Measurements from ENCODE around the gene PDPK1.
A peak's percentile ranks its signal among the peaks of the same experiment; 100 is the strongest.

Gene PDPK1

DNA sequence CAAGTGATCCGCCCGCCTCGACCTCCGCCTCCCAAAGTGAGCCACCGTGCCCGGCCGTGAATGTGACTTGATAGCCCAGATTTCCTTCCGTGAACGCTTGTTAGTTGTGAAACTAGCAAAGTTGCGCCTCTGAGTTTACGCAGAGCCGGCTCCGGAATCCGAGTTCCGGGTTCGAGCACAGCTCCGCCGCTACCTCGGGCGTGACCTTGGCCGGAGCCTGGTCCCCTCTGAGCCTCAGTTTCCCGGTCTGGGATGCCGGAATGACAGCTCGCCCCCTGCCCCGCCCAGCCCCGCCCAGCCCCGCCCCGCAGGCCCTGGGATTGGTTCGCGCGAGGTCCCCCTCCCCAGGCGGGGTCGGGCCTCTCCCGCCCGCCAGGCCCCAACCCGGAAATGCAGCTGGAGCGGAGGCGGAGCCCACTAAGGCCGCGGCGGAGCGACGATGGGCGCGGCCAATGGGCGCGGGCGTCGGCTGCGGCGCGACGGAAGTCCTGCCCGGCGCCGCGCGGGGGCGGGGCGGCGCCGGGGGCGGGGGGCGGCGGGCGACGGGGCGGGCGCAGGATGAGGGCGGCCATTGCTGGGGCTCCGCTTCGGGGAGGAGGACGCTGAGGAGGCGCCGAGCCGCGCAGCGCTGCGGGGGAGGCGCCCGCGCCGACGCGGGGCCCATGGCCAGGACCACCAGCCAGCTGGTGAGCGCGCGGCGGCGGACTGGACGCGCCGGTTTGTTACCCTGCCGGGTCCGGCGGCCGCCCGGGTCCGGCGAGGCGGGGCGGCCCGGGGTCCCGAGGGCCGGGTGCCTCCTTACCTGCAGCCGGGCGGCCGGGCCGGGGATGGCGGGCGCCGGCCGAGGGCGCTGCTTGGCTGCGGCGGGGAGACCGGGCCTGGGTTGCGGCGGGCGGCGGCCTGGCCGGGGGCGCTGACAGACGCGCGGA is at the start of gene PDPK1:
Gene PDPK1, plus strand, starts transcription at position 571 of the 929 bp plus-strand sequence. Its CDS starts 92 bp downstream, at position 663.
- DNase-seq (ENCODE audit: low spot score), result peak; percentile 96

DNA sequence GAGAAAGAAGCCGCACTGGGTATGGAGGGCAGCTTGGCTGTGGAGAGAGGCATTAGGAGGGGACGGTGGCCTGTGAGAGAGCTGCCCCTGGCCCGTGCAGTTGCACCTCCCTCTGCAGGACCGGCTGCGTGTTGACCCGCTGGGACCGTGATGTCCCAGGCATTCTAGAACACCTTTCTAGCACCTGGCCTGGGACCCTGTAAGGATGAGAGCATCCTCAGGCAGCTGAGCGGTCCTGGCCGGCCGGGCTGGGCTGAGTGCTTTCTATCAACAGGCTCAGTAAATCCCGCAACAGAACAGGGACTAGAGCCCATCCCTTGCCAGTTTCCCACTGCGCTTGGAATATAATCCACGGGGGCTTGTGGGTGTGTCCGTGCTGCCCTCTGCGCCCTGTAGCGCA is 48.2 kb upstream of the PDPK1 start:
- no peak for DNase-seq (ENCODE audit: low spot score)

DNA sequence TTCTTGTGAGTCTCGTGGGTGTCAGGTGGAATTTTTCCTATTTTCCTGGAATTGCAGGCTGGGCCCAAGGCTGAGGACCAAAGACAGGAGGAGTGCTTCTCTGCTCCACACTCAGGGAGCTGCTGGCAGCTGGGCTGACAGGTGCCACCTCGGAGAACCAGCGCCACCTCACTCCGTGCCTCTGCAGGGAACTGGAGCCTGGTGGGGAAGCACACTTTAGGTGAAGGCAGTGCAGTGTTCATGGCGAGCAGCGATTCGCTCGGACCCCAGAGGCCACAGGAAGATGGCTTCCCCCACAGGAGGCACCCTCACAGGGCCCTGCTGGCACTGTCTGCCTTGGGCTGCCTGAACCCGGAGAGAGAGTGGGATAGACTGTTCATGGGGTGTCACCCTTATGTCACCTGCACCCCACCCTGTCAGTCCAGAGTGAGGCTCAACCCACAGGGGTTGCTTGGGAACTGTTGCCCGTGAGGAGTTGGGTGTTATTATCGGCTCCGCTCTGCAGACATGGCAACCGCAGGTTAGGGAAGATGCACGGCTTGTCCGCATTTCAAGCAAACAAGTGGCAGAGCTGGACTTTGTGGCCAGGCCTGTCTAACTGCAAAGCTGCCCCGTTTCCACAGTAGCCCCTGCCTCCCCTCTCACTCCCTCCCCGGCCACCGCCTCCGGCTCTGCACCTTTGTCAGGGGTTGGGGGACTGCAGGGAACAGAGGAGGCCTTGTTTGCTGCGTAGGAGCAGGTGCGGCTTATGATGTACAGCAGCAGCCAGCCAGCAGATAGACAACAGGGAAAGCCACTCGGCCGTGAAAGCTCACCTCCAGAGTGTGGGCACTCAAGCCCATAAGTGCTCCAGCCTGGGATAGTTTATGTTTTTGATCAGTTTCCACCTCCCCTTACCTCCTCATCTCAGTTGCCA is 47.4 kb upstream of the PDPK1 start:
- no peak for DNase-seq (ENCODE audit: low spot score)

DNA sequence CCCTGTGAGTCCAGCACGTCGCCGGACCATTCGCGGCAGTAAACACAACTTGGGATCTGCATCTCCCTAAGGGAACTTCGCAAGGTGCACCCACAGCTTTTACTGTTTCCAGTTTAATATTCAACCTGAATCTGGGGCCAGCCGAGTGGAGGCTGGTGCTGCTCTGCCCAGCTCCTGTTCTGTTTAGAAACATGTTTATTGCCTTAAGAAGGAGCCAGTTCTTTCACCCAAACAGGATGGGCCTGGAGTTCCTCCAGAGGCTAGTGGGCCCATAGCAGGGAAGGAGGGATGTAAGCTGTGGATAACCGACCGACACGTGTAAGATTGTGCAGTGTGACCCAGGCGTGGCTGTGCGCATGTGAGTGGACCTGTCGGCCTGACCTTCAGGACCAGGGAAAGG is 45.5 kb upstream of the PDPK1 start:
- no peak for DNase-seq (ENCODE audit: low spot score)

DNA sequence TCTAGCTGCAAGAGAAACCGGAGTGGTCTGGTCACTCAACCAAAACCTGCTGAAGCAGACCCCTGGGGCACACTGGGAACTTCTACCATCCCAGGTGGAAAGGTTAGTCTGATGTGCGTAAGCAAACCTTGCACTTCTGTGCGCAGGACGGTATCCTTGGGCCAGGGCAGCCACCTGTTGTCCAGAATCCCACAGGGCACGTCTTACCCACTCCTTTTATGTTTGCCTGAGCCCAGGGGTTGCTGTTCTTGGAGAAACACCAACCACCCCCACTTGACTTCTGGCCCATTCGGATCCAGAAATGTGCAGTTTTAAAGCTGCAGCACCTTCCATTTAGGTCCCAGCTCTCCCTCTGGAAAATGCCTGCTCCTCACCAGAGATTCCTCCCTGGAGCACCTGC is 44.2 kb upstream of the PDPK1 start:
- no peak for DNase-seq (ENCODE audit: low spot score)

DNA sequence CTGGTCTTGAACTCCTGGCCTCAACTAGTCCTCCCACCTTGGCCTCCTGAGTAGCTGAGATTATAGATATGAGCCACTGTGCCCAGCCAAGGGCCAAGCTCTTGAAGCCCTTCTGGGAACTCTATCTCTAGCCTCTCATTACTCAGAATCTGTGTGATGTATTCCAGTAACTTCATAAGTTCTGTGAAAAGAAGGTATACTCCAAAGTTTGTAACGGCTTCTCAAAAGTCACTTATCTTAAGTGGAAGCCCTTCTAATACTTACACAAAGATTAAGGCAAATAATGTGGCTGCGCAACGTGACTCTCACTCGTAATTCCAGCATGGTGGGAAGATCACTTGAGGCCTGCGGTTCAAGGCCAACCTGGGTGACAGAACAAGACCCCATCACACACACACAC is 43.2 kb upstream of the PDPK1 start:
- DNase-seq (ENCODE audit: low spot score), result no peak

DNA sequence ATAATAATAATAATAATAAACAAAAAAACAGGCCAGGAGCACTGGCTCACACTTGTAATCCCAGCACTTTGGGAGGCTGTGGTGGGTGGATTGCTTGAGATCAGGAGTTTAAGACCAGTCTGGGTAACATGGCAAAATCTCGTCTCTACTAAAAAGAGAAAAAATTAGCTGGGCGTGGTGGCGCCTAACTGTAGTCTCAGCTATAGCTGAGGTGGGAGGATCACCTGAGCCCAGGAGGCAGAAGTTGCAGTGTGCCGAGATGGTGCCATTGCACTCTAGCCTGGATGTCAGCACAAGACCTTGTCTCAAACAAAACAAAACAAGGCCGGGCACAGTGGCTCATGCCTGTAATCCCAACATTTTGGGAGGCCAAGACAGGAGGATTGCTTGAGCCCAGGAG is 42.8 kb upstream of the PDPK1 start:
- DNase-seq (ENCODE audit: low spot score), result no peak

DNA sequence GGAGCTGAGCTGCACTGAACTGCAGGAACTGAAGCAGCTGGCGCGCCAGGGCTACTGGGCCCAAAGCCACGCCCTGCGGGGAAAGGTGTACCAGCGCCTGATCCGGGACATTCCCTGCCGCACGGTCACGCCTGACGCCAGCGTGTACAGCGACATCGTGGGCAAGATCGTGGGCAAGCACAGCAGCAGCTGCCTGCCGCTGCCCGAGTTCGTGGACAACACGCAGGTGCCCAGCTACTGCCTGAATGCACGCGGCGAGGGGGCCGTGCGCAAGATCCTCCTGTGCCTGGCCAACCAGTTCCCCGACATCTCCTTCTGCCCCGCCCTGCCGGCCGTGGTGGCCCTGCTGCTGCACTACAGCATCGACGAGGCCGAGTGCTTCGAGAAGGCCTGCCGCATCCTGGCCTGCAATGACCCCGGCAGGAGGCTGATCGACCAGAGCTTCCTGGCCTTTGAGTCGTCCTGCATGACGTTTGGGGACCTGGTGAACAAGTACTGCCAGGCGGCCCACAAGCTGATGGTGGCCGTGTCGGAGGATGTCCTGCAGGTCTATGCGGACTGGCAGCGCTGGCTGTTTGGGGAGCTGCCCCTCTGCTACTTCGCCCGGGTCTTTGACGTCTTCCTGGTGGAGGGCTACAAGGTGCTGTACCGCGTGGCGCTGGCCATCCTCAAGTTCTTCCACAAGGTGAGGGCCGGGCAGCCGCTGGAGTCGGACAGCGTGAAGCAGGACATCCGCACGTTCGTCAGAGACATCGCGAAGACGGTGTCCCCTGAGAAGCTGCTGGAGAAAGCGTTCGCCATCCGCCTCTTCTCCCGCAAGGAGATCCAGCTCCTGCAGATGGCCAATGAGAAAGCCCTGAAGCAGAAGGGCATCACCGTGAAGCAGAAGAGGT is 41.4 kb upstream of the PDPK1 start:
- DNase-seq (ENCODE audit: low spot score), result no peak

DNA sequence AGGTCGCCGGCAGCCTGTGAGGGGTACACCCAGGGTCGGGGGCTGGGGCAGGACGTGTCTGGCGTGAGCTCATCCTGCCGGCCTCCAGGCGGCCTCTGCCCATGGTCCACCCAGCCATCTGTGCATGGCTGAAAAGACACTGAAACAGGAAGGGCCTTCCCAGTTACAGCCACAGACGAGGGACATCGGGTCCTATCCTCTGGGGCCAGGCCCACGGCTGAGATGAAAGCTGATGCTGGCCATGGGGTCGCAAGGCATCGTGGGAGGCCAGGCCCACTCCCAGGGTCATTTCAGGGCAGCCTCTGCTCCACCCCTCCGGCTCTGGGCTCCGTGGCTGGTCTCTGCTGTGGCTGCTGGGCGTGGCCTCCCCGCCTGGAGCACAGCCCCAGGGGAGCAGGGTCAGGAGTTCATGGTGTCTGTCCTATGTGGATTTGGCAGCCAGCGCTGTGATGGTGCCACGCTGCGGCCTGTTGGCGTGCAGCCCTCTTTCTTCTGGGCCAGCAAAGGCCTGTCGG is 40.6 kb upstream of the PDPK1 start:
- DNase-seq (ENCODE audit: low spot score), result no peak

DNA sequence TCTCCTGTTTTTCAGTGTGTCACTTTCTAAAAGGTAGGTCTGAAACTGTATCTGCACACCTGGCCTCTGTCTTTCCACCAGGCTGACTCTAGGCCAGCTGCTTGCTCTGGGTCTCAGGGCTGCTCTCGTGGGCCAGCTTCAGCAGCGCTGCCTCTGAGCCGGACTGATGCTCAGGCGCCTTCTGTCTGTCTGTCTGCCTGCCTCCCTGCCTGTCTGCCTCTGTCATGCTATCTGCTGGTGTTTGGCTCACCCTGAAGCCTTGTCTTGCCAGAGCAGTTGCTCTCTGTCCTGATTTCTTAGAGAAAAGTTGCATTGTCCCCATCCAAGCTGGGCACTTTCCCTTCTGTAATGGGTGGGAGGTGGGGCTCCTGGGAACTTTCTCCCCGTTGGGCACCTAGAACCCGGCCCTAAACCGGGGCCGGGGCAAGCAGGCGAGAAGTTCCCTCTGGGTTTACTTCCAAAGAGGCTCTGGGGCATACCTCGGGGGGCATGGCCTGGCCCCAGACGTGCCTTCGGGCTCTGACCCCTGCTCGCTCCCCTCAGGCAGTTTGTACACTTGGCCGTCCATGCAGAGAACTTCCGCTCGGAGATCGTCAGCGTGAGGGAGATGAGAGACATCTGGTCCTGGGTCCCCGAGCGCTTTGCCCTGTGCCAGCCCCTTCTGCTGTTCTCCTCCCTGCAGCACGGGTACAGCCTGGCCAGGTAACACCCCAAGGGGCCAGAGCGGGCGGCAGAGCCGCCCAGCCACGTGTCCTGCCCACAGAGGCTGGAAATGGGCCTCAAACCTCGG is 39.9 kb upstream of the PDPK1 start:
- no peak for DNase-seq (ENCODE audit: low spot score)

DNA sequence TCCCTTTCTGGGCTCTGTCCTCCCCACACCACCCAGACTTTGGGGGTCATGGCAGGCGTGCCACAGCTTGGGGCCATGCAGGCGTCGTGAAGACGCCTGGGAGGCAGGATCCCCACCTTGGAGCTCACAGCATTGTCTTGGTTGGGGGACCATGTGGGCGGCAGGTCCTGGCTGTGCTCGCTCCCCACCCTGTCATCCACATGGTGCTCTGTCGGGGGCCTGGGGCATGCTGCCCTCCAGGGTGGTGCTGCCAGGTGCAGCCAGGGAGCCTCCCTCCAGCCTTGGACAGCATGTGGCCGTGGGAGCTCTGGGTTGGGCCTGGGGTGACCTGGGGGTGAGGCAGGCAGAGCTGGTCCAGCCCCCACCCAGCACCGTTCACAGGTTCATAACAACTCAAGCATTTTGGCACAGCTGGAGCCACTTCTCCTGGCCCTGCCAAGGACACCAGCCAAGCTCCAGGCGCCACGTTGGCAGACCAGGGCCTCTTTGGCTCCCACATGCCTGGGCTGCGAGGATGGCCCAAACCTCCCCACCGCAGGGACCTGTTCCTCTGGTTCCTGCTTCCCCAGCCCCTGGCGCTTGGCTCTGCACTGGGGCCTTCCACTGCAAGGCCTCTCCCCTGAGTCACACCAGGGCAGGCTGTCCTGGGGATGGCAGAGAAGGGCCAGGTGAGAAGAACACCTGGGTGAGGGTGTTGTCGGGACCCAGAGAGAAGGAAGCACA is 39.1 kb upstream of the PDPK1 start:
- DNase-seq (ENCODE audit: low spot score), result no peak

DNA sequence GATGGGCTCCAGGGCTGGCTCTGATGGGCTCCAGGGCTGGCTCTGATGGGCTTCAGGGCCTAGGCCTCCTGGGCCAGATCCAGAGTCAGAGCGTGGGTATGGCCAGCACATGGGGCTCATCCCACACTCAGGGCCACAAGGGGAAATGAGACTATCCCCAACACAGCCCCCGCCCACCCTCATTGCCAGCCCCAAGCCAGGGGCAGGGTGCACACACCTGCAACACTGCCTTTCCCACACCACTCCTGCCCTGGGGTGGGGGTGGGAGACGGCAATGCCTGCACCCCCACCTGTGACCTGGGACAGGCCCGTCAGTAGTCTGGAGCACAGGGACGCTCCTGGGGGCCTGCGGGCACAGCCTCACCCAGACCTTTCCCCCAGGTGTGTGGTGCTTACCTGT is 38.4 kb upstream of the PDPK1 start:
- no peak for DNase-seq (ENCODE audit: low spot score)

DNA sequence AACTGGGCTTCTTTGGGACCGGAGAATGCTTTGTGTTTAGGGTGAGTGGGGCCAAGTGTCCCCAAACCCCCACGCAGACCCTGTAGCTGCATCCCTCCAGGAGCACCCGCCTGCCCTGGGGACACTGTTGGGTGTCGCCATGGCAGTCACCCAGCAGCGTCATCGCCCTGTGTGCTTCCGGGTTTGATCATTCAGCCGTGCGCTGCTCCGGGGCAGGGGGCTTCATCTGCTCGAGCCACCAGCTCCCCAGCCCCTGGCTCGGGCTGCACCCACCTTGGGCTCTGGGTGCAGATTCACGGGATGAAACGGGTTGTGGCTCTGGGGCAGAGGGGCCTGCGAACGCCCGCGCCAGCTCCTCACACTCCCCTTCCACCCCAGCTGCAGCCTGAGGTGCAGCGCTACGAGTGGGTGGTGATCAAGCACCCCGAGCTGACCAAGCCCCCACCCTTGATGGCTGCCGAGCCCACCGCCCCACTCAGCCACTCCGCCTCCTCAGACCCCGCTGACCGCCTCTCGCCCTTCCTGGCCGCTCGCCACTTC is 37.9 kb upstream of the PDPK1 start:
- no peak for DNase-seq (ENCODE audit: low spot score)

DNA sequence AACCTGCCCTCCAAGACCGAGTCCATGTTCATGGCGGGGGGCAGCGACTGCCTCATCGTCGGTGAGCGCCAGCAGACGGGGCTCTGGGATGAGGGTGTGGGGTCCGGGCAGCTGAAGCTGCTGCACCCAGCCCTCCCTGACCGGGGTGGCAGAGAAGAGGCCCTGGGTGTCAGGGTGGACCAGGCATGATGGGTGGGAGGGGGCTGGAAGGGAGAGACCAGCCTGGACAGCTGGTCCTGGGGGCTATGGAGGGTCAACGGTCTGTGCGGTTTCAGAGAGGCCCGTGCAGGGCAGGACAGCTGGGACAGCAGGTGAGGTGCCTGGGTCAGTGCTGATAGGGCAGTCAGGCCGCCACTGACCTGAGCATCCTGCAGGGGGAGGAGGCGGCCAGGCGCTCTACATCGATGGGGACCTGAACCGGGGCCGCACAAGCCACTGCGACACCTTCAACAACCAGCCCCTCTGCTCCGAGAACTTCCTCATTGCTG is 37.3 kb upstream of the PDPK1 start:
- no peak for DNase-seq (ENCODE audit: low spot score)

DNA sequence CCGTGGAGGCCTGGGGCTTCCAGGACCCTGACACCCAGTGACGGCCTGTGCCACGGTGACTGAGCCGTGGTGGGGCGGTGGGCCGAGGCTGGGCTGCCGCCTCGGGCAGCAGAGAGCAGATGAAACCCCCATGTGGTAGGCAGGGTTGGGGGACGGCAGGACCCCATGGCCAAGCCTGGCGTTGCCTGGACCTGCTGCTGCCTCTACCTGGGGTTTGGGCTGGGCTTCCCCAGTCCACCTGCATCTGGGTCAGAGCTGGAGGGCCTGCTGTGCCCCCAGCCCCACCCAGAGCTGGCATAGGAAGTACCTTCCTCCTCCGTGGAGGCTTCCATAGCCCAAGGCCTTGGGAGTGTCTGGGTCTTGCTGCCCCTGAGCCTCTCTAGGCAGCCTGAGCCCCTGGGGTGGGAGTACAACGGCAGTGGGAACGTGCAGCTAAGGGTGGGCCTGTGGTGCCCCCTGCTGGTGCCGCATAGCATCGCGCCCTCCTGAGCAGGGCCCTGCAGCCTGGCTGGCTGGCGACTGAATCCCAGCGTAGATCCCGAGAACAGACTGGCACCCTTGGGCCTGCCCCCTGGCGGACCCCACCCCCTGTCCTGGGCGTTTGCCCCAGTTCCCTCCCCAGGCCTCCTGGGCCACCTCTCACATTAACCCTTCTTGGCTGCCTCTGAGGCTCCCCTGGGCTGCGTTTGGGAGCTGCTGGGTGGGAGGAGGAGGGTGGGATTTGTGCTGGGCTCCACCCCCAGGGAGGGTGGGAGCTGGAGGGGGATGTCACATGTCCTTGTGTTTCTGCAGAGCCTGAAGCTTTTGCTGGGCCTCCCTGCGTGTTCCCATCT is 36.7 kb upstream of the PDPK1 start:
- peak; percentile 89 for DNase-seq (ENCODE audit: low spot score)

DNA sequence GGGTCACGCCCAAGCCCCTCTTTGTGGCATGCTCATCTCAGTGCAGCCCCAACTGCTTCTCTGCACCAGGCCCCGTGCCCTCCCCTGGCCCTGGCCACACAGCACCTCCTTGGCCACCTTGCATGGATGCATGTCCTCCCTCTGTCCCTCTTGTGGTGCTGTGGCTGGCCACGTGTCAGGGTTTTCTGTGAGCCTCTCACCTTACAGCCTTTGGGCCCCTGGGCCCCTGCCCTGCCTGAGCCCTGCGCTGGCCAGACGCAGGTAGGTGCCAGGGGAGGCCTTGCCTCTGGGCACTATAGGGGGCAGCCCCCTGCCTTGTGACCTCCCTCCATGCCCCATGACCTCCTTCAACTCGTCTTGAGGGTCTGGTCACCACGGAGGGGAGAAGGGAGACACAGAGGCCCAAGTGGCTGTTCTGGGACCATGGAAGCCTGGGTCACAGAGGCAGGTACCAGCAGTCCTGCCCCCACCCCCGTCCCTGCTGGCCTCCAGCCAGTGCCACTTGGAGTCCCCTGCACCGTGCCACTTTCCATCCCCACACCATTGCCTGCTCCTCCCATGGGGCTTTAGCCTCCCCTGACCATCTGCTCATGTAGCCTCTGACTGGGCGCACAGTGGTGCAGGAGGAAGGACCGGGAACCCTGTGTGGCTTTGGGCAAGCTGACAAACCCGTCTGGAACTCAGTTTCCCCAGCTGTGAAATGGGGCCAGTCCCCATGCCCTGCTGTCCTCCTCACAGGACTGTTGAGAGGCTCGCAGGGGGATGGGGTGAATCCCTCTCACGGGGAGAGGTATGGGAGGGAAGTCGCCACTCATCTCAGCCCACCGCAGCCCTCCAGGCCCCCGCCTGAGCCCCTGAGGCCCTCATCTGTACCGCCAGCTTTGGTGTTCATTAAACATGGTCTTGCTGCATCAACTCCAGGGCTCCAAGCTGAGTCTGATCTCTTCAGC is 35.6 kb upstream of the PDPK1 start:
- no peak for DNase-seq (ENCODE audit: low spot score)

DNA sequence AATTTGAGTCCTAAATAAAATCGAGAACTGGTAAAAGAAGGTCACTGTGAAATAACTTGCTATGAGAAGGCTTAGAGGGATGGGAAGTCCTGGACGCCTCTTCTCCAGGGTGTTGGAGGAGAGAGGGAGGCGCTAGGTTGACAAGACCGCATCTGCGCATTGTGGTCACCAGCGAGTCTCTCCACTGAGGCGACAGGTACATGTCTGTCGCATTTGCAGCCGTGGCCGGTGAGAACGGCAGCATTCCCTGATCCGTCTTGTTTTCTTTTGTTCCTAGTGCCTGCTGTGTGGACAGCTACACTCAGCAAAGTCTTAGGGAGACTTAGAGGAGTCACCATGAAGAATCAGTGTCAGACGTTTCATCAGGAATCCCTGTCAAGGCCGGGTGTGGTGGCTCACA is 32.1 kb upstream of the PDPK1 start:
- no peak for DNase-seq (ENCODE audit: low spot score)

All from hepatic stellate cell (primary cell).